M059J (cell line): ENCODE results near the gene LPCAT4. TPM values are rescaled to one million over a fixed set of nuclear protein-coding genes. Genes with fewer than 3 reads are reported as not detected.
"Not testable (repeated sequence)": the region's sequence is repeated elsewhere in the genome, so short reads cannot be mapped to it uniquely, and the experiment has no call there.

Source experiments
- DNase-seq: peaks from one replicate; pipeline ENCODE4 v3.0.0-alpha.2; 2012; ENCODE audit warnings: low read depth
- total RNA-seq: library from RNA; depleted of rRNA; stranded (reverse); fragments of >200 nt; shearing (Covaris generic); gene quantifications from 2 replicates; pipeline ENCODE4 v1.2.3, GENCODE V29; 2014

LPCAT4 gene
- total RNA-seq, 1 experiment from 2014 or later, result 13.9 TPM

DNA sequence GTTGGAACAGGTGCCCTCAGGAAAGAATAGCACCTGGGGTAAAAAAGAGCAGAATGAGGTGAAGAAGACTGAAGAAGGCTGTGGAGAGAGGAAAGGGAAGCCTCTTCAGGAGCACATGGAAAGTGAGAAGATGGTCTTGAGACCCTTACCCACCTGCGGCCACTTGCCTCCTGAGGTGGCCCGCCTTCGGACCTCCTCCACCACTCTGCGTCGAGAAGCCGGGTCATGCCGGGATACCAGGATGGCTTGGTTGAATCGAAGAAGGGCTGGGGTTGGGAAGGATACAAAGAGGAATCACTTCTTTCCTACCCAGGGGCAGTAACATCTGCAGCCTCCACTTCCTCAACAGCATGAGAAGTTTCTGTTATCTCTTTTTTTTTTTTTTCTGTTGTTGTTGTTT lies 3.0 kb downstream of the LPCAT4 start:
- no peak for DNase-seq

DNA sequence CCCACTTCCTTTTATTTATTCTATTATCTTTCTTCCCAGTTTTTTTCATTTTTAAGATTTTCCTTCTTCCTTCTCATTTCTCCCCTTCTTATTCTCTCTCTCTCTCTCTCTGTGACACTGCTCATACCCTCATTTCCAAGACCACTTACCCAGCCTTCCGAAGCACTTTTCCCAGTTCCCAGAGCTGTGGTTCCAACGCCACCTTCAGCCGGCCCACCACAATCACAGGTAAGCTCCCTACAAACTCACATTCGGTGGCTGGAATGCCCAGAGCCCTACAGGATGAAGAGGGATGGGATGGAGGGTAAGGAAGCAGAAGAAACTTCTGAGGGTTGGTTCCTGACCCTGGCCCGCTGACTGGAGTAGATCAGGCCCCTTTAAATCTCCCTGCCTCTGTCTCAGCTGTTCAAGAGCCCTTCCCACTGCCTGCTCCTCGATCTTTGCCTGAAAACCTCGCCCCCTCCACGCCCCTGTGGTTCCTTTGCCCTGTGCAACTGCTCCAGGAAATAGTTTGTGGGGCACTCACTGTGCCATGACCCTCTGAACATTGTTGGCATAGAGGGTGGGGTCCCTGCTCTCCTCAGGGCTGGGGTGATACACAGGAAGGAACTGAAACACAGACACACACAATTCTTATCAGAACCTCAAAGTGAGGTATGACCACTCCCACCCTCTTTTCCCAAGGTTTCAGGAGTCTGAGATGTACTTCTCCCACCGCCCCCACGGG lies 4.8 kb downstream of the LPCAT4 start:
- no peak for DNase-seq

DNA sequence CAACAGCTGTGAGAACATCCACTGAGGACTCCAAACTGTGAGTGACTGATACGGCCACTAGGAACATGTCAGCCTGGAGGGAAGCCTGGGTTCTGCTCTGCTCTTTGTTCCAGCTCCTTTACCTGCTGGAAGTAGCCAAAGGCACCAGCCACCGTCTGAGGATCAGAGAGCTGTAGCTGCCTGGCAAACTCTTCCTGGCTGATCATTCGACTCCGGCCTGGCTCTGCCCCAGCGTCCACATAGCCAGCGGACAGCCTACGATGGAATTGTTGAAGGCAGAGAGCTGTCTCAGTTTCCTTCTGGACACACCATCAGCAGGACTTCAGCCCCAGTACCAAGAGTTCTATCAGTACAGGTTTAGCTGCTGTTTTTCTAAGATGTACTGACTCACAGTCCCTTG lies 5.7 kb downstream of the LPCAT4 start:
- DNase-seq, result no peak

DNA sequence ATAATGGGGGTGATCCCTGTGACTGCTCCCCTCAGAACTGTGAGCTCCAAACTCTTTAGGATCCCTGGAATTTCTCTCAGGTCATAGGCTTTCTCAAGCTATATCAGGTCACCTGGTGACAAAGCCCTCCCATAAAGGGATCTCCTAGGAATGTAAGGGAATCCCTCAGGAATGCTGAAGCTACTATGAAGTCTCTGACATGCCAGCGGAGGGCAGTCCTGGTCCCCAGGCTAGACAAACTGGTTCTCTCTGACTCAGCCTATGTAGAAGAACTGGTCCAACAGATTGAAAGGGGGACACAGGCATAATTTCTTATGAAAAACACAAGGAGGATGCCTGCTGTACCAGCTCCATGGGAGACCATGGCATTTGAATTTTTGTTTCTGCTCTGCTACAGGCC lies 6.7 kb downstream of the LPCAT4 start:
- peak; percentile 27 for DNase-seq

DNA sequence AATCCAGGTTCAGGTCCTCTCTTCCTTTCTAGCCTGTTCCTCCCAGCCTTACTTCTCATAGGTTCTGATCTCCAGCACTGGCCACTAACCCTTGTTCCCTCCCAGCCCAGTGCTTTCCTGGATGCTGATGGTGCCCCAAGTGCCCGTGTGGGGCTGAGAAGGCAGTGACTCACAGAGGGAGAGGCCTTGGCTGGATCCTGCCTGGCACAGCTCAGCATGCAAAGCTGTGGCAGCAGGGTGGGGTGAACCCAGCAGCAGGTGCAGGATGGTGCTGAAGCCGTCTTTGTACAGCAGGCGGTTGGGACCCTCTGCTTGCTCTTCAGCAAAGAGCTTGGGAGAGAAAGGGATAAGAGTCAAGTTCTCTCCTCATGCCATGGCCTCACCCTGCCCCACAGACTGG lies 7.6 kb downstream of the LPCAT4 start:
- DNase-seq, result no peak

DNA sequence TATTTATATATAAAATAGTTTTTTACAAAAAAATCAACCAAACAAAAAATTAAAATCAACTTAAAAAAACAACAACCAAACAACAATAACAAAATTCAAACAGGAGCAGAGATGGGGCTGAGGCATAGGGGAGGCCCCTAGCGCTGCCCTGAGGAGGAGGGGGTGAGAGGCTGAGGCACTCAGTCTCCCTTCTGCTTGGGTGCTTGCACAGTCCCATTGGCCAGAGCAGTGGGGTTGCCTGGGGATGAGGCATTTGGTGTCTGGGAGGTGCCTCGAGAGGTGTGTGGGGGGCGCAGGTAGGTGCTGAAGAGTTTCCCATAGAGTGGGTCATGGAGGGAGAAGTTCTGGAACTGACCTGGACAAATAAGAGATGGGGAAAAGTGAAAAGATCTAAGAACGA lies 8.0 kb downstream of the LPCAT4 start:
- no peak for DNase-seq

DNA sequence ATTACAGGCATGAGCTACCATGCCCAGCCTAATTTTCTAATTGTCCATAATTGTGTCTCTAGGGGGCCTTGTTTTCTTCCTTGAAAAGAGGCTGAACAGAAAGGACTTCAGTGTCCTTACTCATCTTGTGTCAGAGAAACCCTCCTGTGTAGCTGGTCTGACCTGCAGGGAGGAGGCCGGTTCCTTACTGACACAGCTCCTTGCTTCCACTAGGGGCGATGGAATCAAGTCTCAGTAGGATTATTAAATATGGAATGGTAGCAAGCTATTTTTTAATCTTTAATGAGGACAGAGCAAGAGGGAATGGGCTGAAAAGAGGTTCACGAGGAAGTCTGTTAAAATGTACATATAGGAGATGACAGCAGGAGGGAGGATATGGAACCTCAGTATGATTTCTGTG lies 8.6 kb downstream of the LPCAT4 start:
- no peak for DNase-seq

DNA sequence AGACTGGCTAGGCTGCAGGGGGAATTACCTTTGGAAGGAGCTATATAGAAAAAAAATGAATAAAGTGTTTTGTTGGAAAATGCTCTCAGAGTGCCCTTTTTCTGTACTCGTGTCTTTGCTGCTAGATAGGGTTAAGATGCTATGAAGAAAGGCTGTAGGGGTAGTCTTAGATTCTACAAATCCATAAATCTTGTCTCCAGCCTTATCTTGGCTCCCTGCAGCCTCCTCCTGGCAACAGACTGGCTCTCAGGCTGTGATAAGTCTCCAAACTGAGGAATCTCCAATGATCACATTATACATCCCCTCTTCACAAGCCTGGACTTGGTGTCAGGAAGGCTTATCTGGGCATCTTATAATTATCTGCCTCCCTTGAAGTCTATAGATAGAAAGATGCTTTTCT lies 9.3 kb downstream of the LPCAT4 start:
- no peak for DNase-seq

DNA sequence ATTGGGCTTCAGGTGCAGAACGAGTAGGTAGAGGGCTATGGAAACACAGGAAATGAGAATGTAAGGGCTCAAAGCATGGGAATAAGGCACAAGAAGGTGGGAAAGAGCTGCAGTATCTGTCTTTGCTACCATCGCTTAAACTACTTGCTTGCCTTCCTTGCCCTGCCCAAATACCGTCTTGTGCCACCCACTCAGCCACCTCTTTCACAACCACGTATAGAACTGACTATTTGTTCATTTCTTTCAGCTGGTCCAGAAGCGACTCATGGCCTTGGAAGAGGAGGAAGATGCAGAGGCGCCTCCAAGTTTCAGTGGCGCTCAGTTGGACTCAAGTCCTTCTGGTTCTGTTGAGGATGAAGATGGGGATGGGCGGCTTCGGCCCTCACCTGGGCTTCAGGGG lies 11.8 kb downstream of the LPCAT4 start:
- DNase-seq, result no peak

DNA sequence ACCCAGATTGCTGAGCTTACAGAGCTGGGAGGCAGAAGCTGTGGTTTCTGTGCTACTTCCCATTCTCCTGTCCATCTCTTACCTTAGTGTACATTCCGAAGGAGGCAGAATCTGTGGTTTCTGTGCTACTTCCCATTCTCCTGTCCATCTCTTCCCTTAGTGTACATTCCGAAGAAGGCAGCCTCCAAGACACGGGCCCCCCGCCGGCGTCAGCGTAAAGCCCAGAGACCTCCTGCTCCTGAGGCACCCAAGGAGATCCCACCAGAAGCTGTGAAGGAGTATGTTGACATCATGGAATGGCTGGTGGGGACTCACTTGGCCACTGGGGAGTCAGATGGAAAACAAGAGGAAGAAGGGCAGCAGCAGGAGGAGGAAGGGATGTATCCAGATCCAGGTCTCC lies 12.7 kb downstream of the LPCAT4 start:
- no peak for DNase-seq

DNA sequence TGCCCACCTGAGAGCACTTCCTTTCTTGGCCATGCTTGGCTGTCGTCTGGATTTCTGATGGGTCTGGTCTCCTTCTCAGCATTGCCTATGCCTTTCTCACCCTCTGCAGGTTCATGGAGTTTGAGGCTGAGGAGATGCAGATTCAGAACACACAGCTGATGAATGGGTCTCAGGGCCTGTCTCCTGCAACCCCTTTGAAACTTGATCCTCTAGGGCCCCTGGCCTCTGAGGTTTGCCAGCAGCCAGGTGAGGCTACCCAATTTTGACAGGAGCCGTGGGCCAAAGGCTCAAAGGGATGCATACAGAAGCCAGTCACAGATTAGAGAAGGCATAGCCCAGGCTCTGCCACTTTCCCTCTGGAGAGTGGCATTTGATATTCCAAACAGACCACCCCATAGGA lies 13.4 kb downstream of the LPCAT4 start:
- no peak for DNase-seq

DNA sequence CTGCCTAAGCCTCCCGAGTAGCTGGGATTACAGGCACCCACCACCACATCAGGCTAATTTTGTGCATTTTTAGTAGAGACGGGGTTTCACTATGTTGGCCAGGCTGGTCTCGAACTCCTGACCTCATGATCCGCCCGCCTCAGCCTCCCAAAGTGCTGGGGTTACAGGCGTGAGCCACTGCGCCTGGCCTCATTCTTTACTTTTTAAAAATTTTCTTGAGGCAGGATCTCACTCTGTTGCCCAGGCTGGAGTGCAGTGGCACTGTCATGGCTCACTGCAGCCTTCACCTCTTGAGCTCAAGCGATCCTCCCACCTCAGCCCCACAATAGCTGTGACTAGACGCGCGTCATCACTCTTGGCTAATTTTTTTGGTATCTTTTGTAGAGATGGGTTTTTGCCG lies 14.0 kb downstream of the LPCAT4 start:
- DNase-seq, result not testable (repeated sequence)

DNA sequence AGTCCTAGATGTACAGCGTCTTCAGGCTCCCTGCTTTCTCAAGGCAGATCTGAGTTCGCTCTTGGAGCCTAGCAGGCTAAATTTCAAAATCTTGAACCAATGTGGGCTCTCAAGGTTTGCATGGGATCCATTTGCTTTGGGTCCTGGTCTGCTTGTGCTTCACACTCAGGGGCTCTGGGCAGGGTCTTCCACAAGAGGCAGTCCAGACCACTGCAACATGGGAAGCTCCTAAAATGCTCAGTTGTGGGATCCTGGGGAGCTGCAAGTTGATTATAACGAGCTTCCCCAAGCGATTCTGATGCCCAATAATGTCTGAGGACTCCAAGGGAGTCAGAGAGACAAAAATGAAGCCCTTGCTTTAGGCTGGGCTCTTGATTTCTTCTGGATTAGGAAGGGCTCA lies 17.2 kb downstream of the LPCAT4 start:
- DNase-seq, result no peak

DNA sequence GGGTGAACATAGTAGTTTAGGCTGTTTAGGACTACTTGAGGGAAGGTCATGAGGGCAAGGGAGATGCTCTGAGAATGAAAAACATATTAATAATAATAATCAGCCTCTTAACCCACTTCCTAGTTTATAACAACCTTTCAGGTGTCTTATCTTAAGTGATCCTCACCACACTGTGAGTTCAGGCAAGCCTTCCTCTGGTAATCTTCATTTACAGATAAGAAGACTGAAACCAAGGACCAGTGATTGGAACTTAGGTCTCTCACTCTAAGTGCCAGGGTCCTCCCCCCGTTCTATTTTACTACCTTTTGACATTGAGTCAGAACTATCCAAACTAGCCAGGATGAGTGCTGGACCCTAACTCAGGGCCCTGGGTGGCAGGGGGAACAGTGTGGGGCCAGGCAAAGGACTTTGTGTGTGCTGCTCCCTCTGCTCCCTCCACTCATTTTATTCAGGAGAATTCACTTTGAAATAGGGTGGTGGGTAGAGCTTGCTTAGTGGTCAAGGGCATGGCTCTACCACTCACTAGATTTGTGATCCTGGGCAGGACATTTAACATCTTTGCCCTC lies 18.2 kb downstream of the LPCAT4 start:
- no peak for DNase-seq

DNA sequence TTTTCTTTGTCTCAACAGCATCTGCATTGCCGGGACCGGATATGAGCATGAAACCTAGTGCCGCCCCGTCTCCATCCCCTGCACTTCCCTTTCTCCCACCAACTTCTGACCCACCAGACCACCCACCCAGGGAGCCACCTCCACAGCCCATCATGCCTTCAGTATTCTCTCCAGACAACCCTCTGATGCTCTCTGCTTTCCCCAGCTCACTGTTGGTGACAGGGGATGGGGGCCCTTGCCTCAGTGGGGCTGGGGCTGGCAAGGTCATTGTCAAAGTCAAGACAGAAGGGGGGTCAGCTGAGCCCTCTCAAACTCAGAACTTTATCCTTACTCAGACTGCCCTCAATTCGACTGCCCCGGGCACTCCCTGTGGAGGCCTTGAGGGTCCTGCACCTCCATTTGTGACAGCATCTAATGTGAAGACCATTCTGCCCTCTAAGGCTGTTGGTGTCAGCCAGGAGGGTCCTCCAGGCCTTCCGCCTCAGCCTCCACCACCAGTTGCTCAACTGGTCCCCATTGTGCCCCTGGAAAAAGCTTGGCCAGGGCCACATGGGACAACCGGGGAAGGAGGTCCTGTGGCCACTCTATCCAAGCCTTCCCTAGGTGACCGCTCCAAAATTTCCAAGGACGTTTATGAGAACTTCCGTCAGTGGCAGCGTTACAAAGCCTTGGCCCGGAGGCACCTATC lies 18.9 kb downstream of the LPCAT4 start:
- no peak for DNase-seq

DNA sequence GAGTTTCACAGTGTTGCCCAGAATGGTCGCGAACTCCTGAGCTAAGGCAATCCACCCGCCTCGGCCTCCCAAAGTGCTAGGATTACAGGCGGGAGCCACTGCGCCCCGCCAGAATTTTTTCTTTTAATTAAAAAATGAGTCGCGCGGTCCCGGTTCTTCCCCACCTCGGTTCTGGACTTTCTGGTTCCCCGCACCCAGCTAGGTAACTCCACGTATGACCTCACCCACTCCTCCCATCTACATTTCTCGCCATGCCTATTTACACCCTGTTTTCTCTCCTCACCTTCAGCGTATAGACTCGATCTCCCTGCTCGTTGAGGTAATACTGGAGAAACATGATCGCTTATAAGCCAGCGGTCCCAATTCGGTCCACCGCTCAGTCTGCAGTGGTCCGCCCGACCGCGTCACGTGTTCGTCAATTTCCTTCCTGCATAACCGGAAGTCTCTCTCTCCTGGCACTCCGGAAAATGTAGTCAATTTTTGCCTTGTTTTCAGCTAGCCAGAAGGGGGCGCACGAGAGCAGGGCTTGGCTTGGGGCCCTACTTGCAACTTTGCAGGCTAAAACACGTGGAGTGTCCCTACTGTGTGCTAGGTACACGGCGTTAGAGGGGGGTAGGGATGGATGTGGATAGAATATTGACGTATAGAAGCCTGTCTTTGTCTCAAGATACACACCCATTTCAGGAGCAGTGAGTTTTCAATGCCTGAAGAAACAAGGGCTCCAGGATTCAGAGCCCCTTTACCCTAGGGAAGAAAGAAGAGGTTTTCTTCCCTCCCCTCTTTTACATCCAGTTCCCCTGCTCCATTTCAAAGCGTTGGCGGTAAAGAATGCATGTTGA lies 24.0 kb downstream of the LPCAT4 start, which contains the start of the genes NOP10 and NUTM1:
Gene NOP10, minus strand, starts transcription at position 400 of the 839 bp plus-strand sequence. Its CDS starts 63 bp downstream, at position 337.
Gene NUTM1, plus strand, starts transcription at position 579 of the 839 bp plus-strand sequence. CDS start 382 bp downstream, outside the sequence.
- peak; percentile 88 for DNase-seq

DNA sequence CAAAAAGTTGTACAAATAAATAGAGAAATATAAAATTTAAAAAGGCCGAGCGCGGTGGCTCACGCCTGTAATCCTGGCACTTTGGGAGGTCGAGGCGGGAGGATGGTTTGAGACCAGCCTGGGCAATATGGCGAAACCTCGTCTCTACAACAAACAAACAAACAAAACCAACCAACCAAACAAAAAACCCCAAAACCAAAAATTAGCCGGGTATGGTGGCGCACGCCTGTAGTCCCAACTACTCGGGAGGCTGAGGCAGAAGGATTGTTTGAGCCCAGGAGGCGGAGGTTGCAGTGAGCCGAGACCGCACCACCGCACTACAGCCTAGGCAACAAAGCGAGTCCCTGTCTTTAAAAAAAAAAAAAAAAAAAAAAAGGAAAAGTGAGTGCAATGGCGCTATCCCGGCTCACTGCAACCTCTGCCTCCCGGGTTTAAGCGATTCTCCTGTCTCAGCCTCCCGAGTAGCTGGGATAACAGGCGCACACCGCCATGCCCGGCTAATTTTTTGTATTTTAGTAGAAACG lies 24.7 kb downstream of the LPCAT4 start:
- not testable (repeated sequence) for DNase-seq

DNA sequence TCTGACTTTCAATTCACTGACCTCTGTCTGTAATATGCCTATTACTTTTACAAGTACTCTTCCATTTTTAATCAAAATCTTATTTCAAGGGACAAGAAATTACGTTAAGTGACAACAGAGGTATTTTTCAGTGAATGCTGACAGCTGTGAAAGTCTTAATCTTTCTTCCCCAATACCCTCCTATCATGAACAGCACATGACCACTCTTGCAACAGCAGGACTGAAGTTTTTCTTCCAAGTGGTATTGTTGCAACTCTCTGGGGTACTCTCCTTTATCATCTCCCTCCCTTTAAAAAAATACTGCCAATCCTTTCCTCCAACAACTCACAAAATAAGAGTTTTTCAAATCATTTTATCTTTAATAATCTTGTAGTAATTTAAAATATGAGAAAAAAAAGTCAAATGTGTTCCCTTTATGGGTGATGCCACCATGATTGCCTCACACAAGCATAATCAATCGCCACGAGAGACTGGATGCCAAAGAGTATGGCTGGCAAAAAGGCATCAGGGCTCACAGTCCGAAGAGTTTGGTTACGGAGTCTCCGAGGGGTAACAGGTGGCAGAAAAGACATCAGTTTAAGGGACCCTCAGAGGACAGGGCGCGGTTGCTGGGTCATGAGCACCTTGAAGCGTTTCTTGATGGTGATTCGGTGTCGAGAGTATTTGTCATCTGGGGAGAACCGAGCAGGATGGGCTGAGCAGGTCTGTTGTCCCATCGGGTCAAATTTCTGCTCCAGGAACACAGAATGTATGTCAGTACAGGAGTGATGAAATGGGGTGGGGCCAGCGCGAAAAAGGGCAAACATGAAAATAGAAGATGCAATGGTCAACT lies 25.4 kb downstream of the LPCAT4 start:
- no peak for DNase-seq

DNA sequence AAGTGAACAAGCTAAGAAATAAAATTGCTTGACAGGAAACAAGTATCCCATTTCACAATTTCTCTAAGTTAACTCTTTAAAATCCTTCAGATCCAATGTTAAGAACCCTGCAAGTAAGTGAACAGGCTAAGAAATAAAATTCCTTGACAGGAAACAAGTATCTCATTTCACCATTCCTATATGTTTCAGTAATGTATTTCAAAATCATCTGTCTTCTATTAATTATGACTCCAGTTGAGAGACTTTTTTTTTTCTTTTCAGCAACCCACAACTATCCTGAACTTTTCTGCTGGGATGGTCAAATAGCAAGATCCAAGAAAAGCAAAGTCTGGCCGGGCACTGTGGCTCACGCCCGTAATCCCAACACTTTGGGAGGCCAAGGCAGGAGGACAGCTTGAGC lies 27.1 kb downstream of the LPCAT4 start:
- DNase-seq, result no peak

DNA sequence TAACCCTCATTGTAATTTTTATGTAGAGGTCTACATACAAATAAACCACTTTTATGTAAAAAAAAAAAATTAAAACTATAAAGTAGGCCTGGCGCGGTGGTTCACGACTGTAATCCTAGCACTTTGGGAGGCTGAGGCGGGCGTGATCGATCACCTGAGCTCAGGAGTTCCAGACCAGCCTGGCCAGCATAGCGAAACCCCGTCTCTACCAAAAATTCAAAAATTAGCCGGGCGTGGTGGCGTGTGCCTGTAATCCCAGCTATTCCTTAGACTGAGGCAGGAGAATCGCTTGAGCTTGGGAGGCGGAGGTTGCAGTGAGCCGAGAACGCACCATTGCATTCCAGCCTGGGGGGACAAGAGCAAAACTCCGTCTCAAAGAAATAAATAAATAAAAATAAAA lies 28.6 kb downstream of the LPCAT4 start:
- DNase-seq, result no peak
